Measurements from ENCODE around the gene NID2.

The NID2 gene

GRCh38 chr14:52051251-52051650 lies 17.6 kb downstream of the NID2 start:
- no peak overlapping the region for H3K4me2 ChIP-seq (ENCODE audit: low read length)
- TF ChIP-seq EZH2phosphoT487 (IDR thresholded peaks at IDR 0.05; ENCODE audit: borderline replicate concordance, low read length) (no peak), CTCF (IDR thresholded peaks at IDR 0.05; ENCODE audit: low read depth, low read length, poor library complexity, severe bottlenecking) (no peak)
- no peaks in the 10 kb centered on the region for H4K20me1 ChIP-seq (ENCODE audit: control insufficient read depth, insufficient read depth, low read depth, low read length)
- H3K9me3 ChIP-seq (ENCODE audit: control insufficient read depth, insufficient read depth, low read length) = no peaks in the 10 kb centered on the region
- no peaks in the 10 kb centered on the region for H3K79me2 ChIP-seq (ENCODE audit: control insufficient read depth, low read length)
- no peak overlapping the region for H3K4me3 ChIP-seq (ENCODE audit: low read length)
- H3K36me3 ChIP-seq (ENCODE audit: control insufficient read depth, low read length) = no peaks in the 10 kb centered on the region
- no peaks in the 10 kb centered on the region for H3K9me2 ChIP-seq (replicated peaks; ENCODE audit: control insufficient read depth, low read length)
- H3K4me1 ChIP-seq (ENCODE audit: control insufficient read depth, low read length) = no peaks in the 10 kb centered on the region
- H3K27me3 ChIP-seq (ENCODE audit: control insufficient read depth, low read length) = 0 out of 2 replicates have a peak, but pooled peaks cover 5% of the 10 kb centered on the region
- no peaks in the 10 kb centered on the region for H3F3A ChIP-seq (ENCODE audit: control insufficient read depth, insufficient read depth)
- H3K27ac ChIP-seq (ENCODE audit: low read depth, low read length) = no peak overlapping the region

GRCh38 chr14:52049721-52050588 lies 18.9 kb downstream of the NID2 start:
- Histone ChIP-seq H3K27ac (ENCODE audit: low read depth, low read length) (no peak overlapping the region), H3K4me3 (ENCODE audit: low read length) (no peak overlapping the region), H3K79me2 (ENCODE audit: control insufficient read depth, low read length) (no peaks in the 10 kb centered on the region), H3K4me2 (ENCODE audit: low read length) (no peak overlapping the region), H4K20me1 (ENCODE audit: control insufficient read depth, insufficient read depth, low read depth, low read length) (no peaks in the 10 kb centered on the region), H3K4me1 (ENCODE audit: control insufficient read depth, low read length) (no peaks in the 10 kb centered on the region), H3K36me3 (ENCODE audit: control insufficient read depth, low read length) (no peaks in the 10 kb centered on the region), H3K9me2 (replicated peaks; ENCODE audit: control insufficient read depth, low read length) (no peaks in the 10 kb centered on the region), H3K27me3 (ENCODE audit: control insufficient read depth, low read length) (peaks cover 5% of the 10 kb centered on the region; the same call in 1 of the 2 replicates), H3K9me3 (ENCODE audit: control insufficient read depth, insufficient read depth, low read length) (no peaks in the 10 kb centered on the region), H3F3A (ENCODE audit: control insufficient read depth, insufficient read depth) (no peaks in the 10 kb centered on the region)
- no peak for TF ChIP-seq CTCF (IDR thresholded peaks at IDR 0.05; ENCODE audit: low read depth, low read length, poor library complexity, severe bottlenecking)
- no peak for TF ChIP-seq EZH2phosphoT487 (IDR thresholded peaks at IDR 0.05; ENCODE audit: borderline replicate concordance, low read length)

- no peak overlapping the region for H3K27ac ChIP-seq (ENCODE audit: low read depth, low read length)
- no peaks in the 10 kb centered on the region for H4K20me1 ChIP-seq (ENCODE audit: control insufficient read depth, insufficient read depth, low read depth, low read length)
- H3K9me3 ChIP-seq (ENCODE audit: control insufficient read depth, insufficient read depth, low read length) = no peaks in the 10 kb centered on the region
- H3K4me3 ChIP-seq (ENCODE audit: low read length) = no peak overlapping the region
- no peak overlapping the region for H3K4me2 ChIP-seq (ENCODE audit: low read length)
- peaks cover 7% of the 10 kb centered on the region; the same call in 1 of the 2 replicates for H3K27me3 ChIP-seq (ENCODE audit: control insufficient read depth, low read length)
- no peaks in the 10 kb centered on the region for H3K79me2 ChIP-seq (ENCODE audit: control insufficient read depth, low read length)
- TF ChIP-seq CTCF (IDR thresholded peaks at IDR 0.05; ENCODE audit: low read depth, low read length, poor library complexity, severe bottlenecking) = no peak
- no peak for TF ChIP-seq EZH2phosphoT487 (IDR thresholded peaks at IDR 0.05; ENCODE audit: borderline replicate concordance, low read length)
- no peaks in the 10 kb centered on the region for H3F3A ChIP-seq (ENCODE audit: control insufficient read depth, insufficient read depth)
- H3K4me1 ChIP-seq (ENCODE audit: control insufficient read depth, low read length) = no peaks in the 10 kb centered on the region
- no peaks in the 10 kb centered on the region for H3K9me2 ChIP-seq (replicated peaks; ENCODE audit: control insufficient read depth, low read length)
- no peaks in the 10 kb centered on the region for H3K36me3 ChIP-seq (ENCODE audit: control insufficient read depth, low read length)
These were observed 19.6 kb downstream of the NID2 start for GRCh38 chr14:52049271-52049670.

Data from DOHH2 (cell line).